Measurements from ENCODE around the gene RETREG2.

Gene RETREG2

GRCh38 chr2:219177552-219178376 lies at the start of gene RETREG2:
Gene RETREG2, plus strand, starts transcription at chr2:219178275. Its CDS starts 78 bp downstream, at chr2:219178353.
- DNase-seq (ENCODE audit: low read depth) = peak; percentile 93

GRCh38 chr2:219128396-219128795 lies 49.7 kb upstream of the RETREG2 start:
- no peak for DNase-seq (ENCODE audit: low read depth)

GRCh38 chr2:219129589-219129988 lies 48.5 kb upstream of the RETREG2 start:
- no peak for DNase-seq (ENCODE audit: low read depth)

- no peak for DNase-seq (ENCODE audit: low read depth)
Observed at GRCh38 chr2:219131327-219131726, 46.7 kb upstream of the RETREG2 start.

- no peak for DNase-seq (ENCODE audit: low read depth)
Observed at GRCh38 chr2:219131744-219132143, 46.3 kb upstream of the RETREG2 start.

GRCh38 chr2:219133976-219134375 lies 44.1 kb upstream of the RETREG2 start:
- DNase-seq (ENCODE audit: low read depth) = no peak

- DNase-seq (ENCODE audit: low read depth) = no peak
Observed at GRCh38 chr2:219140722-219141121, 37.4 kb upstream of the RETREG2 start.

GRCh38 chr2:219142329-219142728 lies 35.7 kb upstream of the RETREG2 start:
- peak; percentile 69 for DNase-seq (ENCODE audit: low read depth)

- DNase-seq (ENCODE audit: low read depth) = peak; percentile 49
Observed at GRCh38 chr2:219149667-219150066, 28.4 kb upstream of the RETREG2 start.

- DNase-seq (ENCODE audit: low read depth) = peak; percentile 59
Observed at GRCh38 chr2:219155054-219155644, 22.9 kb upstream of the RETREG2 start.

GRCh38 chr2:219157396-219157795 lies 20.7 kb upstream of the RETREG2 start:
- DNase-seq (ENCODE audit: low read depth) = no peak

GRCh38 chr2:219158025-219158424 lies 20.1 kb upstream of the RETREG2 start:
- DNase-seq (ENCODE audit: low read depth) = no peak

GRCh38 chr2:219158586-219158985 lies 19.5 kb upstream of the RETREG2 start:
- DNase-seq (ENCODE audit: low read depth) = no peak

GRCh38 chr2:219159771-219160185 lies 18.3 kb upstream of the RETREG2 start:
- DNase-seq (ENCODE audit: low read depth) = no peak

- DNase-seq (ENCODE audit: low read depth) = peak; percentile 87
Observed at GRCh38 chr2:219160186-219161017, 17.7 kb upstream of the RETREG2 start, which contains the start of gene NHEJ1. Gene NHEJ1, minus strand, starts transcription at chr2:219160815. Its CDS starts 2,453 bp downstream, at chr2:219158362.

GRCh38 chr2:219161097-219161496 lies 17.0 kb upstream of the RETREG2 start:
- DNase-seq (ENCODE audit: low read depth) = no peak

- no peak for DNase-seq (ENCODE audit: low read depth)
Observed at GRCh38 chr2:219163156-219163555, 14.9 kb upstream of the RETREG2 start.

- DNase-seq (ENCODE audit: low read depth) = no peak
Observed at GRCh38 chr2:219165058-219165911, 12.8 kb upstream of the RETREG2 start.

GRCh38 chr2:219167997-219168396 lies 10.1 kb upstream of the RETREG2 start:
- no peak for DNase-seq (ENCODE audit: low read depth)

GRCh38 chr2:219168526-219168925 lies 9.5 kb upstream of the RETREG2 start:
- no peak for DNase-seq (ENCODE audit: low read depth)

- DNase-seq (ENCODE audit: low read depth) = no peak
Observed at GRCh38 chr2:219168932-219169331, 9.1 kb upstream of the RETREG2 start.
